ENCODE measurements around the gene CDC42BPG.
"Not testable (repeated sequence)": the region's sequence is repeated elsewhere in the genome, so short reads cannot be mapped to it uniquely, and the experiment has no call there.

Gene CDC42BPG

GRCh38 chr11:64834723-64835615 lies 9.5 kb downstream of the CDC42BPG start:
- DNase-seq (ENCODE audit: low spot score): peak; percentile 17

- DNase-seq (ENCODE audit: low spot score): no peak
Measured at GRCh38 chr11:64834031-64834722, 10.3 kb downstream of the CDC42BPG start.

- no peak for DNase-seq (ENCODE audit: low spot score)
Measured at GRCh38 chr11:64833509-64833908, 10.9 kb downstream of the CDC42BPG start.

GRCh38 chr11:64833198-64833502 lies 11.3 kb downstream of the CDC42BPG start:
- no peak for DNase-seq (ENCODE audit: low spot score)

- no peak for DNase-seq (ENCODE audit: low spot score)
Measured at GRCh38 chr11:64832467-64833197, 11.8 kb downstream of the CDC42BPG start.

GRCh38 chr11:64831411-64831891 lies 13.0 kb downstream of the CDC42BPG start:
- no peak for DNase-seq (ENCODE audit: low spot score)

GRCh38 chr11:64829536-64830251 lies 14.8 kb downstream of the CDC42BPG start:
- DNase-seq (ENCODE audit: low spot score): no peak

- no peak for DNase-seq (ENCODE audit: low spot score)
Measured at GRCh38 chr11:64827451-64827839, 17.0 kb downstream of the CDC42BPG start.

- no peak for DNase-seq (ENCODE audit: low spot score)
Measured at GRCh38 chr11:64826578-64827450, 17.6 kb downstream of the CDC42BPG start.

- no peak for DNase-seq (ENCODE audit: low spot score)
Measured at GRCh38 chr11:64826062-64826461, 18.4 kb downstream of the CDC42BPG start.

- DNase-seq (ENCODE audit: low spot score): no peak
Measured at GRCh38 chr11:64823568-64824119, 20.8 kb downstream of the CDC42BPG start.

GRCh38 chr11:64817476-64817875 lies 27.0 kb downstream of the CDC42BPG start:
- no peak for DNase-seq (ENCODE audit: low spot score)

- not testable (repeated sequence) for DNase-seq (ENCODE audit: low spot score)
Measured at GRCh38 chr11:64815433-64815832, 29.0 kb downstream of the CDC42BPG start.

GRCh38 chr11:64814712-64815187 lies 29.7 kb downstream of the CDC42BPG start:
- no peak for DNase-seq (ENCODE audit: low spot score)

- DNase-seq (ENCODE audit: low spot score): no peak
Measured at GRCh38 chr11:64813826-64814225, 30.6 kb downstream of the CDC42BPG start.

- DNase-seq (ENCODE audit: low spot score): no peak
Measured at GRCh38 chr11:64810891-64811272, 33.6 kb downstream of the CDC42BPG start.

GRCh38 chr11:64810271-64810890 lies 34.1 kb downstream of the CDC42BPG start, which contains the start of gene MEN1:
MEN1 (minus strand) TSS chr11:64810551; CDS start chr11:64810109, 442 bp downstream.
- DNase-seq (ENCODE audit: low spot score): peak; percentile 96

- no peak for DNase-seq (ENCODE audit: low spot score)
Measured at GRCh38 chr11:64809781-64810241, 34.6 kb downstream of the CDC42BPG start.

- no peak for DNase-seq (ENCODE audit: low spot score)
Measured at GRCh38 chr11:64805481-64805880, 39.0 kb downstream of the CDC42BPG start.
